IMR-90 (cell line): ENCODE data around the gene HYPK. TPM values are rescaled to one million over a fixed set of nuclear protein-coding genes. Genes with fewer than 3 reads are reported as not detected.

Experiments
- ATAC-seq: fragments of 200-7000 bp; cut with Tn5 transposase; 2 replicates; pipeline ENCODE4 v1.9.1; 2020; ENCODE audit warnings: low read depth, mild to moderate bottlenecking, moderate library complexity
- BruUV-seq: library from RNA; stranded (reverse); fragments of 400-500 nt; replicated peaks from 2 replicates; lab custom pipeline; 2021; lab: Mats Ljungman, UMichigan
- CTCF ChIA-PET: fragments of 300-600 bp; formaldehyde crosslinking; extraction: SDS; loops from one replicate; lab custom pipeline; 2021; ENCODE audit warnings: antibody characterized with exemption; lab: Yijun Ruan, JAX
- POLR2A ChIA-PET: fragments of 300-600 bp; sonication (Branson Sonifier 250); formaldehyde crosslinking; loops from one replicate; lab custom pipeline; 2022; ENCODE audit warnings: antibody characterized with exemption; ENCODE audit not compliant: unreplicated experiment; lab: Charles Lee
- DNase-seq: peaks from one replicate; pipeline ENCODE4 v3.0.0; 2013
- H2AFZ ChIP-seq: replicated peaks from 2 replicates; pipeline ENCODE3; 2013; ENCODE audit warnings: low read length, mild to moderate bottlenecking; ENCODE audit not compliant: poor library complexity
- H2AK5ac ChIP-seq: 2 replicates; pipeline ENCODE4 v1.6.1; 2013; ENCODE audit warnings: low read depth, low read length, inconsistent platforms
- H2AK9ac ChIP-seq: replicated peaks from 2 replicates; pipeline ENCODE3; 2013; ENCODE audit warnings: mild to moderate bottlenecking, low read depth, low read length, moderate library complexity; ENCODE audit not compliant: poor library complexity
- H2BK120ac ChIP-seq: 2 replicates; pipeline ENCODE4 v1.6.1; 2013; ENCODE audit warnings: low read depth, low read length, inconsistent platforms
- H2BK15ac ChIP-seq: 3 replicates; pipeline ENCODE4 v1.6.1; 2013; ENCODE audit warnings: low read depth, low read length, inconsistent platforms
- H2BK20ac ChIP-seq: 2 replicates; pipeline ENCODE4 v1.6.1; 2013; ENCODE audit warnings: low read depth, mild to moderate bottlenecking, inconsistent platforms, low read length, moderate library complexity
- H2BK5ac ChIP-seq: 2 replicates; pipeline ENCODE4 v1.6.1; 2013; ENCODE audit warnings: mild to moderate bottlenecking, low read depth, low read length, inconsistent platforms; ENCODE audit not compliant: poor library complexity, severe bottlenecking
- H3K14ac ChIP-seq: replicated peaks from 2 replicates; pipeline ENCODE4 v1.6.1; 2013; ENCODE audit warnings: low read depth, low read length, inconsistent platforms
- H3K18ac ChIP-seq: 2 replicates; pipeline ENCODE4 v1.6.1; 2013; ENCODE audit warnings: low read depth, low read length, control low read depth
- H3K23ac ChIP-seq: 2 replicates; pipeline ENCODE4 v1.6.1; 2013; ENCODE audit warnings: low read depth, low read length, inconsistent platforms
- H3K27ac ChIP-seq: 2 replicates; pipeline ENCODE4 v1.5.1; 2013; ENCODE audit warnings: mild to moderate bottlenecking, control low read depth, low read length; ENCODE audit not compliant: insufficient read depth
- H3K27me3 ChIP-seq: 2 replicates; pipeline ENCODE4 v1.6.1; 2013; ENCODE audit warnings: low read length; ENCODE audit not compliant: control insufficient read depth, insufficient read depth
- H3K36me3 ChIP-seq: 2 replicates; pipeline ENCODE4 v1.6.1; 2013; ENCODE audit warnings: low read length, mixed read lengths; ENCODE audit not compliant: control insufficient read depth, insufficient read depth
- H3K4ac ChIP-seq: 2 replicates; pipeline ENCODE4 v1.6.1; 2013; ENCODE audit warnings: low read depth, low read length, inconsistent platforms
- H3K4me1 ChIP-seq: 2 replicates; pipeline ENCODE4 v1.6.1; 2013; ENCODE audit warnings: low read length, mixed read lengths; ENCODE audit not compliant: control insufficient read depth, insufficient read depth
- H3K4me2 ChIP-seq: 2 replicates; pipeline ENCODE4 v1.6.1; 2013; ENCODE audit warnings: low read depth, mild to moderate bottlenecking, control low read depth, low read length, moderate library complexity
- H3K4me3 ChIP-seq: 2 replicates; pipeline ENCODE4 v1.5.1; 2013; ENCODE audit warnings: low read depth, mild to moderate bottlenecking, control low read depth, low read length, moderate library complexity; ENCODE audit not compliant: insufficient read depth
- H3K56ac ChIP-seq: 2 replicates; pipeline ENCODE4 v1.6.1; 2013; ENCODE audit warnings: low read length, inconsistent platforms; ENCODE audit not compliant: insufficient read depth; ENCODE audit errors: extremely low read depth
- H3K79me1 ChIP-seq, 2 experiments: 2 replicates each; pipeline ENCODE4 v1.6.1; 2013; ENCODE audit warnings: low read length in 2 of 2, inconsistent platforms in 1 of 2, low read depth in 1 of 2
- H3K9ac ChIP-seq: 2 replicates; pipeline ENCODE4 v1.6.1; 2013; ENCODE audit warnings: low read depth, low read length, control low read depth
- H3K9me1 ChIP-seq: 2 replicates; pipeline ENCODE4 v1.6.1; 2013; ENCODE audit warnings: low read length, inconsistent platforms; ENCODE audit not compliant: insufficient read depth
- H3K9me3 ChIP-seq: 2 replicates; pipeline ENCODE4 v1.6.1; 2013; ENCODE audit warnings: low read length; ENCODE audit not compliant: control insufficient read depth, insufficient read depth
- H4K20me1 ChIP-seq: 2 replicates; pipeline ENCODE4 v1.6.1; 2013; ENCODE audit warnings: low read length, inconsistent platforms; ENCODE audit not compliant: insufficient read depth
- H4K5ac ChIP-seq: 2 replicates; pipeline ENCODE4 v1.6.1; 2013; ENCODE audit warnings: mild to moderate bottlenecking, low read depth, low read length, control low read depth
- H4K8ac ChIP-seq, 2 experiments: 2 replicates each; pipeline ENCODE4 v1.6.1; 2013; ENCODE audit warnings: low read depth in 2 of 2, low read length in 2 of 2, control low read depth in 1 of 2, inconsistent platforms in 1 of 2
- H4K91ac ChIP-seq: 2 replicates; pipeline ENCODE4 v1.6.1; 2013; ENCODE audit warnings: low read depth, low read length, inconsistent platforms; ENCODE audit not compliant: insufficient read depth
- FOS ChIP-seq: fragments of 150-350 bp; IDR thresholded peaks from 2 replicates; pipeline ENCODE4 v1.6.1; 2016; ENCODE audit warnings: low read depth, low read length
- MXI1 ChIP-seq: IDR thresholded peaks from 2 replicates; pipeline ENCODE4 v1.6.1; 2012; ENCODE audit warnings: low read depth, mild to moderate bottlenecking, low read length, moderate library complexity, borderline replicate concordance
- POLR2A ChIP-seq: IDR thresholded peaks from 2 replicates; pipeline ENCODE4 v1.6.1; 2012; ENCODE audit warnings: mild to moderate bottlenecking, low read depth, low read length
- WGBS, 2 experiments: methylation state at CpG; one replicate each; pipeline versions ENCODE4 v1.1.5 to v1.1.7; 2013; ENCODE audit warnings: missing lambda C conversion rate in 2 of 2; ENCODE audit not compliant: insufficient read length in 1 of 2; ENCODE audit errors: extremely low coverage in 2 of 2; 5-methylcytosine and 5-hydroxymethylcytosine counted together
- dilution Hi-C: fragments of 300-500 bp; cut with HindIII; formaldehyde crosslinking; loops from one replicate; pipeline ENCODE4 v1.14.3; 2018; ENCODE audit warnings: low sequenced_read_pairs; ENCODE audit not compliant: unreplicated experiment
- in situ Hi-C: fragments of 300-500 bp; cut with MboI; formaldehyde crosslinking; loops from 3 replicates; pipeline ENCODE4 v1.14.3; 2019; ENCODE audit warnings: low sequenced_read_pairs, inconsistent platforms, mixed read lengths
- intact Hi-C: fragments of 100-400 bp; cut with micrococcal nuclease; formaldehyde crosslinking; loops from 2 replicates; pipeline ENCODE4 v1.10.0; 2022
- polyA plus RNA-seq, 3 experiments: library from polyadenylated mRNA; depleted of rRNA; stranded (reverse); fragments of >200 nt; gene quantifications; 2 replicates each; pipeline ENCODE4 v1.2.3, GENCODE V29; 2012; ENCODE audit warnings: low replicate concordance in 1 of 3
- total RNA-seq: library from RNA; depleted of rRNA; stranded (reverse); fragments of >200 nt; gene quantifications from 2 replicates; pipeline ENCODE4 v1.2.3, GENCODE V29; 2012
- TF ChIP-seq, protein P1 (sequence below): fragments of 150-350 bp; IDR thresholded peaks from 2 replicates; pipeline ENCODE4 v1.6.1; 2016; ENCODE audit warnings: low read depth, mild to moderate bottlenecking, low read length, moderate library complexity, borderline replicate concordance
- TF ChIP-seq, protein P2 (sequence below): fragments of 150-350 bp; IDR thresholded peaks from 2 replicates; pipeline ENCODE4 v1.6.1; 2017; ENCODE audit warnings: mild to moderate bottlenecking, antibody characterized with exemption, low read length, low read depth

The HYPK gene
- total and polyA plus RNA-seq, 2 of the 4 experiments (the other 2 are of a cell fraction): 1.4 to 9.1 TPM

DNA sequence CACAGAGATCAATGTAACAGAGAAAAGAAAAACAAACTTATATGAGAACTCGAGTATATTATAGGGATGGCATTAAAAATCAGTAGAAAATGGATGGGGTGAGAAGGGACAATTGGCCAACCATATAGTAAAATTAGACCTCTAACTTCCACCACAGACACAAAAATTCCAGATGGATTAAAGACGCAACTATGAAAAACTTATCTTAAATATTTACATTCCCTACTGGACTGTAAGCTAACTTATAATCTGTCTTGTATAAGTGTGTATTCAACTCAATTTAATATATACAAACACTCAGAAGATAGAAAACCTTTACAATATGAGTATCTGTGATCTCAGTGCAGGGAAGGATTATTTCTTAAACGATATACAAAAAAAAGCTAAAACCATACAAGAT lies 21.1 kb downstream of the HYPK start:
- intact Hi-C loops: no loop called here
- BruUV-seq: no TSS peak

More for the DNA sequence above, 21.1 kb downstream of the HYPK start:
- no peak overlapping the region; the same call in 1 of the 2 replicates for H2BK120ac ChIP-seq
- H3K79me1 ChIP-seq: peaks cover 35 to 60% of the 10 kb centered on the region in 2 experiments
- H2AFZ ChIP-seq: no peak overlapping the region
- peak overlapping the region in 1 of 2 experiments; percentile 44; a peak in 1 of 4 replicates for H4K8ac ChIP-seq
- peak overlapping the region; percentile 32; the same call in 1 of the 2 replicates for H3K56ac ChIP-seq
- peak; percentile 80 for DNase-seq
- H2BK15ac ChIP-seq: no peak overlapping the region
- TF ChIP-seq POLR2A (0 out of 2 replicates have a peak, but pooled peaks have one; percentile 17), FOS (peak; percentile 27; the same call in 1 of the 2 replicates), MXI1 (no peak)
- TF ChIP-seq, protein P1, sequence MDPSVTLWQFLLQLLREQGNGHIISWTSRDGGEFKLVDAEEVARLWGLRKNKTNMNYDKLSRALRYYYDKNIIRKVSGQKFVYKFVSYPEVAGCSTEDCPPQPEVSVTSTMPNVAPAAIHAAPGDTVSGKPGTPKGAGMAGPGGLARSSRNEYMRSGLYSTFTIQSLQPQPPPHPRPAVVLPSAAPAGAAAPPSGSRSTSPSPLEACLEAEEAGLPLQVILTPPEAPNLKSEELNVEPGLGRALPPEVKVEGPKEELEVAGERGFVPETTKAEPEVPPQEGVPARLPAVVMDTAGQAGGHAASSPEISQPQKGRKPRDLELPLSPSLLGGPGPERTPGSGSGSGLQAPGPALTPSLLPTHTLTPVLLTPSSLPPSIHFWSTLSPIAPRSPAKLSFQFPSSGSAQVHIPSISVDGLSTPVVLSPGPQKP: no peak
- TF ChIP-seq, protein P2, sequence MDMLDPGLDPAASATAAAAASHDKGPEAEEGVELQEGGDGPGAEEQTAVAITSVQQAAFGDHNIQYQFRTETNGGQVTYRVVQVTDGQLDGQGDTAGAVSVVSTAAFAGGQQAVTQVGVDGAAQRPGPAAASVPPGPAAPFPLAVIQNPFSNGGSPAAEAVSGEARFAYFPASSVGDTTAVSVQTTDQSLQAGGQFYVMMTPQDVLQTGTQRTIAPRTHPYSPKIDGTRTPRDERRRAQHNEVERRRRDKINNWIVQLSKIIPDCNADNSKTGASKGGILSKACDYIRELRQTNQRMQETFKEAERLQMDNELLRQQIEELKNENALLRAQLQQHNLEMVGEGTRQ: no peak
- in situ Hi-C loops: no loop called here
- no peak overlapping the region for H3K23ac ChIP-seq
- H3K27ac ChIP-seq: peak overlapping the region; percentile 71; the same call in 1 of the 2 replicates
- ChIA-PET CTCF (interaction anchor here (0.7 kb wide), 1 partner anchor 592 kb away, joined by 3 read pairs; no protein-coding TSS in a partner anchor), POLR2A (interaction anchor here (0.6 to 0.7 kb wide), 3 partner anchors 12 to 469 kb away, joined by 3 to 18 read pairs (median 11); no protein-coding TSS in a partner anchor)
- peaks cover 8% of the 10 kb centered on the region; the same call in 1 of the 2 replicates for H3K9me1 ChIP-seq
- no peak overlapping the region for H3K14ac ChIP-seq
- H3K18ac ChIP-seq: no peak overlapping the region
- H3K9me3 ChIP-seq: no peaks in the 10 kb centered on the region
- H2BK20ac ChIP-seq: no peak overlapping the region
- H2AK9ac ChIP-seq: no peak overlapping the region
- dilution Hi-C loops: no loop called here
- peaks cover 4% of the 10 kb centered on the region for H3K4me1 ChIP-seq
- peak overlapping the region; percentile 95 for H3K4me2 ChIP-seq
- no peak overlapping the region for H4K91ac ChIP-seq
- H3K9ac ChIP-seq: no peak overlapping the region
- H2AK5ac ChIP-seq: no peak overlapping the region
- H4K20me1 ChIP-seq: peaks cover 22% of the 10 kb centered on the region
- H3K36me3 ChIP-seq: peaks cover 9% of the 10 kb centered on the region
- peak; percentile 55 for ATAC-seq
- H2BK5ac ChIP-seq: peak overlapping the region; percentile 77
- no peaks in the 10 kb centered on the region for H3K27me3 ChIP-seq
- H3K4ac ChIP-seq: no peak overlapping the region
- WGBS, 2 experiments: no CpG with 5 or more reads among the region's 3 CpGs
- no peak overlapping the region for H4K5ac ChIP-seq
- no peak overlapping the region for H3K4me3 ChIP-seq
